HepG2 (cell line): Measurements from ENCODE around the gene ATP11A. TPM values are rescaled to one million over a fixed set of nuclear protein-coding genes. Genes with fewer than 3 reads are reported as not detected.

Experiments
- AKAP8 ChIP-seq: sonication (generic); formaldehyde crosslinking; IDR thresholded peaks from 2 replicates; pipeline ENCODE4 v1.5.1; 2020; ENCODE audit warnings: mild to moderate bottlenecking, missing genetic modification reagents
- ARHGAP35 ChIP-seq: sonication (generic); formaldehyde crosslinking; IDR thresholded peaks from 2 replicates; pipeline ENCODE4 v1.9.0; 2022; ENCODE audit warnings: mild to moderate bottlenecking, inconsistent platforms, moderate library complexity, missing genetic modification reagents, borderline replicate concordance
- DR1 ChIP-seq: sonication (generic); formaldehyde crosslinking; IDR thresholded peaks from 2 replicates; pipeline ENCODE4 v1.8.0; 2021; ENCODE audit warnings: mild to moderate bottlenecking, missing genetic modification reagents, inconsistent platforms
- GTF2F1 ChIP-seq: fragments of 150-350 bp; IDR thresholded peaks from 2 replicates; pipeline ENCODE4 v1.6.1; 2014; ENCODE audit warnings: low read length
- HNRNPH1 ChIP-seq: fragments of 200-400 bp; formaldehyde crosslinking; optimal IDR thresholded peaks from 2 replicates; pipeline ENCODE3; 2017; ENCODE audit warnings: mild to moderate bottlenecking, low read depth, low read length
- MED8 ChIP-seq: sonication (generic); formaldehyde crosslinking; IDR thresholded peaks from 2 replicates; pipeline ENCODE4 v1.8.1; 2023; ENCODE audit warnings: mild to moderate bottlenecking, missing genetic modification reagents; ENCODE audit not compliant: insufficient replicate concordance
- NFE2L1 ChIP-seq: sonication (generic); formaldehyde crosslinking; IDR thresholded peaks from 2 replicates; pipeline ENCODE4 v1.4.0; 2020; ENCODE audit warnings: missing genetic modification reagents, mild to moderate bottlenecking, borderline replicate concordance
- NFKBIZ ChIP-seq: IDR thresholded peaks from 2 replicates; pipeline ENCODE4 v1.6.1; 2018; ENCODE audit warnings: missing genetic modification reagents, missing compliant biosample characterization
- NONO ChIP-seq, 2 experiments: fragments of 450-650 bp in 1 of 2; sonication (generic) in 1 of 2; formaldehyde crosslinking in 1 of 2; IDR thresholded peaks in 1 of 2; conservative IDR thresholded peaks in 1 of 2; 2 replicates each; pipeline versions ENCODE4 v1.6.1 to v1.8.0; 2017 to 2022; ENCODE audit warnings: mild to moderate bottlenecking in 1 of 2, missing genetic modification reagents in 1 of 2, moderate library complexity in 1 of 2
- PHF8 ChIP-seq: sonication (generic); formaldehyde crosslinking; IDR thresholded peaks from 2 replicates; pipeline ENCODE4 v1.5.0; 2020; ENCODE audit warnings: missing genetic modification reagents
- RAD21 ChIP-seq: fragments of 450-650 bp; formaldehyde crosslinking; IDR thresholded peaks from 2 replicates; pipeline ENCODE4 v1.5.0; 2020; ENCODE audit warnings: mild to moderate bottlenecking
- RARA ChIP-seq: IDR thresholded peaks from 2 replicates; pipeline ENCODE4 v1.6.1; 2016; ENCODE audit warnings: missing genetic modification reagents, missing compliant biosample characterization
- RNF2 ChIP-seq: fragments of 450-650 bp; conservative IDR thresholded peaks from 2 replicates; pipeline ENCODE4 v1.6.1; 2016; ENCODE audit warnings: low read depth
- SMAD9 ChIP-seq: sonication (generic); formaldehyde crosslinking; IDR thresholded peaks from 2 replicates; pipeline ENCODE4 v1.5.1; 2020; ENCODE audit warnings: mild to moderate bottlenecking, missing genetic modification reagents
- SRSF1 ChIP-seq: fragments of 200-400 bp; formaldehyde crosslinking; optimal IDR thresholded peaks from 2 replicates; pipeline ENCODE3; 2017; ENCODE audit warnings: mild to moderate bottlenecking, low read depth, low read length, moderate library complexity
- TARDBP ChIP-seq: sonication (generic); formaldehyde crosslinking; IDR thresholded peaks from 2 replicates; pipeline ENCODE4 v1.8.0; 2022; ENCODE audit warnings: mild to moderate bottlenecking, missing genetic modification reagents
- TEAD3 ChIP-seq: optimal IDR thresholded peaks from 2 replicates; pipeline ENCODE3; 2016; ENCODE audit warnings: borderline replicate concordance
- ZBTB42 ChIP-seq: sonication (generic); formaldehyde crosslinking; IDR thresholded peaks from 2 replicates; pipeline ENCODE4 v1.5.0; 2020; ENCODE audit warnings: mild to moderate bottlenecking, missing genetic modification reagents
- ZMYM2 ChIP-seq: sonication (generic); formaldehyde crosslinking; IDR thresholded peaks from 2 replicates; pipeline ENCODE4 v1.8.0; 2022; ENCODE audit warnings: mild to moderate bottlenecking, missing genetic modification reagents
- ZNF550 ChIP-seq: sonication (generic); formaldehyde crosslinking; IDR thresholded peaks from 2 replicates; pipeline ENCODE4 v1.4.0; 2020; ENCODE audit warnings: mild to moderate bottlenecking, missing genetic modification reagents, borderline replicate concordance
- ZNF572 ChIP-seq: sonication (generic); formaldehyde crosslinking; IDR thresholded peaks from 2 replicates; pipeline ENCODE4 v1.5.1; 2020; ENCODE audit warnings: mild to moderate bottlenecking, missing genetic modification reagents
- polyA plus RNA-seq, 8 experiments: library from polyadenylated mRNA; depleted of rRNA in 3 of 8; stranded (reverse) in 7 of 8; unstranded in 1 of 8; fragments of >200 nt; fragmentation: Illumina TruSeq in 4 of 8; extraction: Trizol in 4 of 8; gene quantifications; 2 replicates each; pipeline versions ENCODE4 v1.2.1 to v1.2.3, GENCODE V29; 2011 to 2016; ENCODE audit warnings: low read depth in 4 of 8, missing spikeins in 1 of 8, mixed read lengths in 1 of 8; ENCODE audit not compliant: insufficient read depth in 1 of 8
- total RNA-seq, 5 experiments: library from RNA; depleted of rRNA; stranded (reverse); fragments of >200 nt; fragmentation: Illumina TruSeq; extraction: Trizol; gene quantifications; 2 replicates each; pipeline ENCODE4 v1.2.3, GENCODE V29; 2016; ENCODE audit warnings: low read depth in 1 of 5
- TF ChIP-seq, protein P1 (sequence below): sonication (generic); formaldehyde crosslinking; IDR thresholded peaks from 2 replicates; pipeline ENCODE4 v1.5.0; 2020; ENCODE audit warnings: missing genetic modification reagents
- TF ChIP-seq, protein P2 (sequence below): sonication (generic); formaldehyde crosslinking; IDR thresholded peaks from 2 replicates; pipeline ENCODE4 v1.4.0; 2020; ENCODE audit warnings: missing genetic modification reagents
- TF ChIP-seq, protein P3 (sequence below): IDR thresholded peaks from 2 replicates; pipeline ENCODE4 v1.6.1; 2016; ENCODE audit warnings: low read depth, control low read depth
- TF ChIP-seq, protein P4 (sequence below): sonication (generic); formaldehyde crosslinking; IDR thresholded peaks from 2 replicates; pipeline ENCODE4 v1.5.1; 2020; ENCODE audit warnings: mild to moderate bottlenecking, moderate library complexity, missing genetic modification reagents

The ATP11A gene
- total and polyA plus RNA-seq, 2 of the 13 experiments (the other 11 are each of a cell fraction or from before 2014, with no cell fraction given): 18.4 to 20.1 TPM

DNA sequence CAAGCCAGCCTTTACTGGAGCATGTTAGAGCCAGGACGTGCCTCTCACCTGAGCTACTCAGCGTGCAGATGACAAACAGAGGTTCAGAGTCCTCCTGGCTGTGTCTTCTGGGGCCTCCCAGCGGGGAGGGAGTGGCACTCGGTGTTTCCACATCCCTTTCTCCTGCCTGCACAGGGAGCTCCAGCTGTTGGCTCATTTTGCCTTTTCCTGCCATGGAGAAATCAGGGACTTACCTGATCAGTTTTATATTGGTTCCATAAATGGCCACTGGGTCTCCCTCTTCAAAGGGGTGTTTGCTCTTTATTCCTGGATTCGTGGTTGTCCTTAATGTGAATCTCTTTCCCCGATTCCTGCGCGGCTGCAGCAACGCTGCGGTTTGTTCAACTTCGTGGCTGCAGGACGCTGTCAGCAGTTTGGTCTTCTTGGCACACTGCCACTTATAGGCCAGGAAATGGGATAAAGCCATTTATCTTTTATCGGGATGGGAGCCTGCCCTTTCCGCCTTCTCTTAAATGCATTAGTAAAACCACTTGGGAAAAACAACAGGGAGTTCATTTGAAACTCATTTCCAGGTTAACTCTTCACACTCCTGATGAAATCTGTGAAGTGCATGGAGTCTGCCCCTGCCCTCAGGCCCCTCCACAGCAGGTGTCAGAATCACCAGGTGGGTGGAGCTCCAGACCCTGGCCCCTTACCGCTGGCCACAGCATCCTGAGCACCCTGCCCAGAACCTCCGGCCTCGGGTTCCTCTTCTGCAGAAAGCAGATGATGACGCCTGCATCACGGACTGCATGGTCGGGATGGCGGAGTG lies 239.3 kb downstream of the ATP11A start (continued):
- no peak for TF ChIP-seq NONO (IDR thresholded peaks at IDR 0.05)
- TF ChIP-seq NONO (CRISPR knock-in tag; conservative IDR thresholded peaks at IDR 0.05): 0 out of 2 replicates have a peak, but pooled peaks have one; percentile 6
- TF ChIP-seq DR1 (CRISPR knock-in tag): no peak
- no peak for TF ChIP-seq GTF2F1
- TF ChIP-seq RAD21 (CRISPR knock-in tag): peak; percentile 24; the same call in 1 of the 2 replicates
- TF ChIP-seq, protein P1, sequence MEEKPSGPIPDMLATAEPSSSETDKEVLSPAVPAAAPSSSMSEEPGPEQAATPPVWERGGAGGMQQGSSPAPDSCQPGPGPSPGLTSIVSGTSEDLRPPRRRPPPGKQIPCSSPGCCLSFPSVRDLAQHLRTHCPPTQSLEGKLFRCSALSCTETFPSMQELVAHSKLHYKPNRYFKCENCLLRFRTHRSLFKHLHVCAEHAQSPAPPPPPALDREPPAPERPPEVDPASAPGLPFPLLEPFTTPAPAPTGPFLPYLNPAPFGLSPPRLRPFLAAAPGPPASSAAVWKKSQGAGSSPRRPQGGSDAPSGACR: no peak
- TF ChIP-seq ZNF572: no peak
- TF ChIP-seq SRSF1: no peak
- no peak for TF ChIP-seq RNF2
- TF ChIP-seq SMAD9 (CRISPR knock-in tag): no peak
- TF ChIP-seq AKAP8: no peak
- TF ChIP-seq, protein P2, sequence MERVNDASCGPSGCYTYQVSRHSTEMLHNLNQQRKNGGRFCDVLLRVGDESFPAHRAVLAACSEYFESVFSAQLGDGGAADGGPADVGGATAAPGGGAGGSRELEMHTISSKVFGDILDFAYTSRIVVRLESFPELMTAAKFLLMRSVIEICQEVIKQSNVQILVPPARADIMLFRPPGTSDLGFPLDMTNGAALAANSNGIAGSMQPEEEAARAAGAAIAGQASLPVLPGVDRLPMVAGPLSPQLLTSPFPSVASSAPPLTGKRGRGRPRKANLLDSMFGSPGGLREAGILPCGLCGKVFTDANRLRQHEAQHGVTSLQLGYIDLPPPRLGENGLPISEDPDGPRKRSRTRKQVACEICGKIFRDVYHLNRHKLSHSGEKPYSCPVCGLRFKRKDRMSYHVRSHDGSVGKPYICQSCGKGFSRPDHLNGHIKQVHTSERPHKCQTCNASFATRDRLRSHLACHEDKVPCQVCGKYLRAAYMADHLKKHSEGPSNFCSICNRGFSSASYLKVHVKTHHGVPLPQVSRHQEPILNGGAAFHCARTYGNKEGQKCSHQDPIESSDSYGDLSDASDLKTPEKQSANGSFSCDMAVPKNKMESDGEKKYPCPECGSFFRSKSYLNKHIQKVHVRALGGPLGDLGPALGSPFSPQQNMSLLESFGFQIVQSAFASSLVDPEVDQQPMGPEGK: peak; percentile 46; the same call in 1 of the 2 replicates
- TF ChIP-seq ZNF550 (CRISPR knock-in tag): no peak
- TF ChIP-seq RARA (CRISPR knock-in tag): no peak
- TF ChIP-seq, protein P3, sequence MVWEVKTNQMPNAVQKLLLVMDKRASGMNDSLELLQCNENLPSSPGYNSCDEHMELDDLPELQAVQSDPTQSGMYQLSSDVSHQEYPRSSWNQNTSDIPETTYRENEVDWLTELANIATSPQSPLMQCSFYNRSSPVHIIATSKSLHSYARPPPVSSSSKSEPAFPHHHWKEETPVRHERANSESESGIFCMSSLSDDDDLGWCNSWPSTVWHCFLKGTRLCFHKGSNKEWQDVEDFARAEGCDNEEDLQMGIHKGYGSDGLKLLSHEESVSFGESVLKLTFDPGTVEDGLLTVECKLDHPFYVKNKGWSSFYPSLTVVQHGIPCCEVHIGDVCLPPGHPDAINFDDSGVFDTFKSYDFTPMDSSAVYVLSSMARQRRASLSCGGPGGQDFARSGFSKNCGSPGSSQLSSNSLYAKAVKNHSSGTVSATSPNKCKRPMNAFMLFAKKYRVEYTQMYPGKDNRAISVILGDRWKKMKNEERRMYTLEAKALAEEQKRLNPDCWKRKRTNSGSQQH (CRISPR knock-in tag): peak; percentile 88; the same call in 1 of the 2 replicates
- peak; percentile 31; the same call in 1 of the 2 replicates for TF ChIP-seq TARDBP (CRISPR knock-in tag)
- no peak for TF ChIP-seq NFKBIZ (CRISPR knock-in tag)
- no peak for TF ChIP-seq TEAD3 (CRISPR knock-in tag)
- no peak for TF ChIP-seq ZMYM2
- no peak for TF ChIP-seq ARHGAP35
- TF ChIP-seq PHF8: no peak
- TF ChIP-seq NFE2L1: no peak
- no peak for TF ChIP-seq HNRNPH1
- TF ChIP-seq ZBTB42 (CRISPR knock-in tag): 0 out of 2 replicates have a peak, but pooled peaks have one; percentile 69
- TF ChIP-seq MED8: no peak
- TF ChIP-seq, protein P4, sequence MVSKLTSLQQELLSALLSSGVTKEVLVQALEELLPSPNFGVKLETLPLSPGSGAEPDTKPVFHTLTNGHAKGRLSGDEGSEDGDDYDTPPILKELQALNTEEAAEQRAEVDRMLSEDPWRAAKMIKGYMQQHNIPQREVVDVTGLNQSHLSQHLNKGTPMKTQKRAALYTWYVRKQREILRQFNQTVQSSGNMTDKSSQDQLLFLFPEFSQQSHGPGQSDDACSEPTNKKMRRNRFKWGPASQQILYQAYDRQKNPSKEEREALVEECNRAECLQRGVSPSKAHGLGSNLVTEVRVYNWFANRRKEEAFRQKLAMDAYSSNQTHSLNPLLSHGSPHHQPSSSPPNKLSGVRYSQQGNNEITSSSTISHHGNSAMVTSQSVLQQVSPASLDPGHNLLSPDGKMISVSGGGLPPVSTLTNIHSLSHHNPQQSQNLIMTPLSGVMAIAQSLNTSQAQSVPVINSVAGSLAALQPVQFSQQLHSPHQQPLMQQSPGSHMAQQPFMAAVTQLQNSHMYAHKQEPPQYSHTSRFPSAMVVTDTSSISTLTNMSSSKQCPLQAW (CRISPR knock-in tag): 0 out of 2 replicates have a peak, but pooled peaks have one; percentile 47
